GM12878 (cell line): Measurements from ENCODE around the gene DPP6. TPM values are rescaled to one million over a fixed set of nuclear protein-coding genes. Genes with fewer than 3 reads are reported as not detected.

Experiments used
- ATAC-seq: fragments of 200-7000 bp; cut with Tn5 transposase; 3 replicates; pipeline ENCODE4 v1.9.1; 2020; ENCODE audit warnings: mild to moderate bottlenecking, moderate library complexity
- BruUV-seq: library from RNA; stranded (reverse); fragments of 400-500 nt; replicated peaks from 2 replicates; lab custom pipeline; 2021; lab: Mats Ljungman, UMichigan
- CTCF ChIA-PET: fragments of 300-600 bp; sonication (Branson Sonifier 250); formaldehyde crosslinking; extraction: SDS; loops from one replicate; lab custom pipeline; 2021; ENCODE audit warnings: inconsistent platforms; lab: Yijun Ruan, JAX
- POLR2A ChIA-PET: fragments of 350-600 bp; formaldehyde crosslinking; extraction: SDS; loops from one replicate; lab custom pipeline; 2021; ENCODE audit warnings: inconsistent platforms; lab: Charles Lee
- RAD21 ChIA-PET: fragments of 300-600 bp; sonication (Branson Sonifier 250); formaldehyde crosslinking; loops from one replicate; lab custom pipeline; 2023; ENCODE audit warnings: antibody characterized with exemption; ENCODE audit not compliant: unreplicated experiment; lab: Charles Lee
- SMC1A ChIA-PET: fragments of 300-600 bp; sonication (Branson Sonifier 250); formaldehyde crosslinking; loops from one replicate; lab custom pipeline; 2023; ENCODE audit not compliant: unreplicated experiment, uncharacterized antibody; lab: Charles Lee
- DNase-seq: peaks from one replicate; pipeline ENCODE4 v3.0.0-alpha.2; 2011; ENCODE audit warnings: low read depth, low spot score
- FAIRE-seq: peaks from 3 replicates; lab custom pipeline; 2011; peaks lifted over from hg19 to GRCh38; lab: Jason Lieb, UNC
- H2AFZ ChIP-seq: 2 replicates; pipeline ENCODE4 v1.6.0; 2011; ENCODE audit warnings: low read depth, low read length, control low read depth; ENCODE audit not compliant: control insufficient read depth
- H3K27ac ChIP-seq: 2 replicates; pipeline ENCODE4 v1.5.1; 2011; ENCODE audit warnings: control low read depth; ENCODE audit not compliant: control insufficient read depth, insufficient read depth
- H3K27me3 ChIP-seq, 2 experiments: replicated peaks in 1 of 2; 2 replicates each; pipeline versions ENCODE4 v1.6.0 to v1.6.1; 2011; ENCODE audit warnings: low read length in 1 of 2; ENCODE audit not compliant: control insufficient read depth in 2 of 2, insufficient read depth in 2 of 2
- H3K36me3 ChIP-seq, 2 experiments: 2 replicates each; pipeline ENCODE4 v1.5.1; 2011; ENCODE audit warnings: low read length in 1 of 2; ENCODE audit not compliant: control insufficient read depth in 2 of 2, insufficient read depth in 2 of 2
- H3K4me1 ChIP-seq: 2 replicates; pipeline ENCODE4 v1.6.1; 2011; ENCODE audit warnings: mild to moderate bottlenecking, low read length, moderate library complexity, mixed read lengths; ENCODE audit not compliant: control insufficient read depth, insufficient read depth
- H3K4me2 ChIP-seq: 2 replicates; pipeline ENCODE4 v1.6.0; 2011; ENCODE audit warnings: control low read depth; ENCODE audit not compliant: control insufficient read depth, insufficient read depth
- H3K4me3 ChIP-seq: fragments of 200-600 bp; sonication (generic); 2 replicates; pipeline ENCODE4 v1.5.1; 2016
- H3K79me2 ChIP-seq: 2 replicates; pipeline ENCODE4 v1.6.0; 2011; ENCODE audit warnings: low read length; ENCODE audit not compliant: control insufficient read depth, insufficient read depth
- H3K9ac ChIP-seq: 2 replicates; pipeline ENCODE4 v1.8.0; 2011; ENCODE audit warnings: low read length, control low read depth, mixed read lengths; ENCODE audit not compliant: control insufficient read depth, insufficient read depth
- H3K9me3 ChIP-seq: replicated peaks from 3 replicates; pipeline ENCODE4 v1.5.1; 2011; ENCODE audit warnings: mild to moderate bottlenecking, low read length; ENCODE audit not compliant: control insufficient read depth, insufficient read depth
- H4K20me1 ChIP-seq: 2 replicates; pipeline ENCODE4 v1.6.0; 2011; ENCODE audit not compliant: control insufficient read depth, insufficient read depth
- BCL11A ChIP-seq: IDR thresholded peaks from 2 replicates; pipeline ENCODE4 v1.6.1; 2011; ENCODE audit warnings: low read depth, low read length
- CBFB ChIP-seq: IDR thresholded peaks from 2 replicates; pipeline ENCODE4 v1.6.1; 2016; ENCODE audit warnings: antibody characterized with exemption, low read depth
- CREB1 ChIP-seq: IDR thresholded peaks from 2 replicates; pipeline ENCODE4 v1.6.1; 2012; ENCODE audit warnings: low read depth, mild to moderate bottlenecking, inconsistent platforms
- ELK1 ChIP-seq: IDR thresholded peaks from 2 replicates; pipeline ENCODE4 v1.6.1; 2012; ENCODE audit warnings: low read depth, low read length, improper control_type of control experiment
- ESRRA ChIP-seq: IDR thresholded peaks from 2 replicates; pipeline ENCODE4 v1.6.1; 2012; ENCODE audit warnings: mild to moderate bottlenecking, low read length, improper control_type of control experiment
- EZH2 ChIP-seq: IDR thresholded peaks from 2 replicates; pipeline ENCODE4 v1.6.1; 2012; ENCODE audit warnings: low read depth, mild to moderate bottlenecking, control low read depth, inconsistent platforms, low read length, borderline replicate concordance; ENCODE audit not compliant: control insufficient read depth
- HDAC2 ChIP-seq: fragments of 200-600 bp; sonication (generic); IDR thresholded peaks from 2 replicates; pipeline ENCODE4 v1.6.1; 2017
- KAT2A ChIP-seq: conservative IDR thresholded peaks from 2 replicates; pipeline ENCODE4 v1.6.1; 2011; ENCODE audit warnings: low read depth, low read length; ENCODE audit not compliant: control insufficient read depth
- KDM1A ChIP-seq: fragments of 200-600 bp; sonication (generic); IDR thresholded peaks from 2 replicates; pipeline ENCODE4 v1.6.1; 2016; ENCODE audit warnings: borderline replicate concordance
- LARP7 ChIP-seq: fragments of 450-650 bp; IDR thresholded peaks from 2 replicates; pipeline ENCODE4 v1.6.1; 2017; ENCODE audit warnings: mild to moderate bottlenecking
- MTA3 ChIP-seq: IDR thresholded peaks from 2 replicates; pipeline ENCODE4 v1.6.1; 2012; ENCODE audit warnings: low read length, inconsistent platforms, borderline replicate concordance
- NFXL1 ChIP-seq: fragments of 450-650 bp; IDR thresholded peaks from 2 replicates; pipeline ENCODE4 v1.6.1; 2017; ENCODE audit warnings: antibody characterized with exemption, mild to moderate bottlenecking, borderline replicate concordance
- RB1 ChIP-seq: fragments of 450-650 bp; formaldehyde crosslinking; IDR thresholded peaks from 2 replicates; pipeline ENCODE4 v1.6.1; 2017; ENCODE audit warnings: mild to moderate bottlenecking, borderline replicate concordance
- REST ChIP-seq: IDR thresholded peaks from 2 replicates; pipeline ENCODE4 v1.6.1; 2012; ENCODE audit warnings: mild to moderate bottlenecking, low read depth, low read length
- ZNF217 ChIP-seq: fragments of 450-650 bp; IDR thresholded peaks from 2 replicates; pipeline ENCODE4 v1.6.1; 2017; ENCODE audit warnings: antibody characterized with exemption, mild to moderate bottlenecking
- ZNF274 ChIP-seq: IDR thresholded peaks from one replicate; pipeline ENCODE4 v1.8.0; 2011; ENCODE audit not compliant: insufficient read length, insufficient read depth
- ZNF622 ChIP-seq: fragments of 450-650 bp; IDR thresholded peaks from 2 replicates; pipeline ENCODE4 v1.6.1; 2017; ENCODE audit warnings: mild to moderate bottlenecking, inconsistent platforms
- WGBS: methylation state at CpG from one replicate; pipeline ENCODE4 v1.1.6; 2016; ENCODE audit warnings: low lambda C conversion rate; ENCODE audit not compliant: insufficient replicate concordance, insufficient coverage; ENCODE audit errors: missing lambda C conversion rate; 5-methylcytosine and 5-hydroxymethylcytosine counted together
- in situ Hi-C: fragments of 300-500 bp; cut with MboI; formaldehyde crosslinking; loops from 9 replicates; pipeline ENCODE4 v1.14.3; 2018; ENCODE audit warnings: mixed read lengths
- intact Hi-C: fragments of 100-400 bp; cut with micrococcal nuclease; formaldehyde crosslinking; loops from one replicate; pipeline ENCODE4 v1.14.2; 2022; ENCODE audit not compliant: unreplicated experiment
- polyA plus RNA-seq, 11 experiments: library from polyadenylated mRNA; depleted of rRNA in 4 of 11; unstranded in 6 of 11; stranded (reverse) in 5 of 11; fragments of >200 nt; fragmentation: Nextera tagmentation in 4 of 11; fragmentation: Illumina TruSeq in 1 of 11; extraction: Ambion mirVana in 4 of 11; extraction: Trizol in 1 of 11; gene quantifications; 1 replicate in 1 of 11; 2 replicates in 10 of 11; pipeline versions ENCODE4 v1.2.1 to v1.2.3, GENCODE V29; 2011 to 2016; ENCODE audit warnings: inconsistent platforms in 2 of 11, missing spikeins in 2 of 11, low read depth in 1 of 11
- total RNA-seq, 4 experiments: library from RNA; depleted of rRNA in 3 of 4; stranded (reverse); fragments of >200 nt in 3 of 4; fragmentation: Illumina TruSeq in 1 of 4; extraction: Trizol in 1 of 4; gene quantifications; 2 replicates each; pipeline versions ENCODE4 v1.2.1 to v1.2.3, GENCODE V29; 2013 to 2021

DPP6 gene
- total and polyA plus RNA-seq, 10 of the 15 experiments (the other 5 are each of a cell fraction or from before 2014, with no cell fraction given): not detected

- Histone ChIP-seq H3K4me3 (no peak overlapping the region), H4K20me1 (no peaks in the 10 kb centered on the region), H3K9ac (no peak overlapping the region), H3K4me2 (no peak overlapping the region), H3K27me3 (no peaks in the 10 kb centered on the region), H2AFZ (no peak overlapping the region), H3K9me3 (no peaks in the 10 kb centered on the region; the same call in 2 of the 3 replicates), H3K4me1 (no peaks in the 10 kb centered on the region), H3K27ac (no peak overlapping the region), H3K79me2 (no peaks in the 10 kb centered on the region), H3K36me3 (no peaks in the 10 kb centered on the region)
- BruUV-seq: no TSS peak
- FAIRE-seq (no peak), DNase-seq (no peak), ATAC-seq (no peak)
- SMC1A ChIA-PET: no interaction called here
- intact Hi-C loops: no loop called here
- RAD21 ChIA-PET: no interaction called here
- CTCF ChIA-PET: no interaction called here
- POLR2A ChIA-PET: no interaction called here
- in situ Hi-C loops: no loop called here
- TF ChIP-seq ZNF274 (no peak), CREB1 (no peak), KDM1A (no peak), KAT2A (no peak), NFXL1 (no peak), ZNF622 (no peak), MTA3 (no peak), ELK1 (no peak), LARP7 (no peak), RB1 (no peak), BCL11A (no peak), CBFB (no peak), HDAC2 (no peak), REST (no peak), EZH2 (no peak), ESRRA (no peak), ZNF217 (no peak)
- WGBS: 22% methylated on average over 5 of the region's 8 CpGs
These were observed 723.5 kb downstream of the DPP6 start for GRCh38 chr7:154775681-154776080.
